WTC11 (cell line): Measurements from ENCODE around the gene PPARD. TPM values are rescaled to one million over a fixed set of nuclear protein-coding genes. Genes with fewer than 3 reads are reported as not detected.

Experiments used
- ATAC-seq: fragments of 200-7000 bp; cut with Tn5 transposase; 2 replicates; pipeline ENCODE4 v1.10.0; 2021; ENCODE audit warnings: mild to moderate bottlenecking, moderate library complexity
- CTCF ChIA-PET: fragments of 300-600 bp; sonication (Branson Sonifier 250); formaldehyde crosslinking; loops from one replicate; lab custom pipeline; 2021; ENCODE audit warnings: antibody characterized with exemption; lab: Charles Lee
- POLR2A ChIA-PET: fragments of 350-600 bp; sonication (Branson Sonifier 250); formaldehyde crosslinking; loops from one replicate; lab custom pipeline; 2021; ENCODE audit warnings: antibody characterized with exemption; lab: Charles Lee
- DNase-seq: peaks from one replicate; pipeline ENCODE4 v3.0.0; 2021; ENCODE audit warnings: low spot score
- H3K27ac Mint-ChIP-seq: 2 replicates; pipeline ENCODE4 v1.8.0; 2021; ENCODE audit warnings: mixed read lengths
- H3K27me3 Mint-ChIP-seq: 2 replicates; pipeline ENCODE4 v1.8.0; 2021; ENCODE audit warnings: low read depth, mild to moderate bottlenecking, moderate library complexity, mixed read lengths
- H3K36me3 Mint-ChIP-seq: 2 replicates; pipeline ENCODE4 v1.8.0; 2021; ENCODE audit warnings: mixed read lengths
- H3K4me1 Mint-ChIP-seq: 2 replicates; pipeline ENCODE4 v1.8.0; 2022; ENCODE audit warnings: mixed read lengths
- H3K4me3 Mint-ChIP-seq: 2 replicates; pipeline ENCODE4 v1.8.0; 2021; ENCODE audit warnings: mild to moderate bottlenecking, moderate library complexity, mixed read lengths
- H3K9me3 Mint-ChIP-seq: 2 replicates; pipeline ENCODE4 v1.8.0; 2021; ENCODE audit warnings: mixed read lengths
- ATF2 ChIP-seq: sonication (generic); formaldehyde crosslinking; IDR thresholded peaks from 2 replicates; pipeline ENCODE4 v1.8.1; 2022; ENCODE audit warnings: low read depth, missing genetic modification reagents, borderline replicate concordance
- ATF6 ChIP-seq: sonication (generic); formaldehyde crosslinking; IDR thresholded peaks from 2 replicates; pipeline ENCODE4 v1.8.1; 2023; ENCODE audit warnings: mild to moderate bottlenecking, missing genetic modification reagents
- E2F1 ChIP-seq: sonication (generic); formaldehyde crosslinking; IDR thresholded peaks from 2 replicates; pipeline ENCODE4 v1.8.0; 2022; ENCODE audit warnings: mild to moderate bottlenecking, missing genetic modification reagents
- ESRRA ChIP-seq: sonication (generic); formaldehyde crosslinking; IDR thresholded peaks from 2 replicates; pipeline ENCODE4 v1.8.1; 2022; ENCODE audit warnings: mild to moderate bottlenecking, missing genetic modification reagents, borderline replicate concordance
- HMGXB4 ChIP-seq: sonication (generic); formaldehyde crosslinking; IDR thresholded peaks from 2 replicates; pipeline ENCODE4 v1.8.1; 2023; ENCODE audit warnings: mild to moderate bottlenecking, moderate library complexity, missing genetic modification reagents
- JUN ChIP-seq: sonication (generic); formaldehyde crosslinking; IDR thresholded peaks from 2 replicates; pipeline ENCODE4 v1.8.0; 2023; ENCODE audit warnings: mild to moderate bottlenecking, missing genetic modification reagents
- MXD4 ChIP-seq: fragments of 250-450 bp; sonication (Bioruptor Pico); IDR thresholded peaks from 2 replicates; pipeline ENCODE4 v1.8.0; 2021; ENCODE audit warnings: mild to moderate bottlenecking, moderate library complexity, borderline replicate concordance
- NR1H2 ChIP-seq: sonication (generic); formaldehyde crosslinking; IDR thresholded peaks from 2 replicates; pipeline ENCODE4 v1.9.0; 2021; ENCODE audit warnings: mild to moderate bottlenecking, moderate library complexity, missing genetic modification reagents
- OVOL2 ChIP-seq: fragments of 250-450 bp; sonication (Bioruptor Pico); IDR thresholded peaks from 2 replicates; pipeline ENCODE4 v1.9.0; 2021; ENCODE audit warnings: mild to moderate bottlenecking, borderline replicate concordance
- STAT6 ChIP-seq: sonication (generic); formaldehyde crosslinking; conservative IDR thresholded peaks from 2 replicates; pipeline ENCODE4 v1.8.1; 2023; ENCODE audit warnings: mild to moderate bottlenecking, low read depth, missing genetic modification reagents, moderate library complexity
- TEAD1 ChIP-seq: sonication (generic); formaldehyde crosslinking; IDR thresholded peaks from 2 replicates; pipeline ENCODE4 v1.8.0; 2022; ENCODE audit warnings: mild to moderate bottlenecking, missing genetic modification reagents
- TP53 ChIP-seq: sonication (generic); formaldehyde crosslinking; IDR thresholded peaks from 2 replicates; pipeline ENCODE4 v1.8.1; 2023; ENCODE audit warnings: mild to moderate bottlenecking, missing genetic modification reagents
- ZBTB43 ChIP-seq: sonication (generic); formaldehyde crosslinking; IDR thresholded peaks from 2 replicates; pipeline ENCODE4 v1.8.1; 2023; ENCODE audit warnings: mild to moderate bottlenecking, missing genetic modification reagents
- ZMAT4 ChIP-seq: fragments of 250-450 bp; sonication (Bioruptor Pico); IDR thresholded peaks from 2 replicates; pipeline ENCODE4 v1.9.0; 2021; ENCODE audit warnings: mild to moderate bottlenecking
- ZNF121 ChIP-seq: sonication (generic); formaldehyde crosslinking; IDR thresholded peaks from 2 replicates; pipeline ENCODE4 v1.8.0; 2023; ENCODE audit warnings: missing genetic modification reagents
- ZNF219 ChIP-seq: sonication (generic); formaldehyde crosslinking; IDR thresholded peaks from 2 replicates; pipeline ENCODE4 v1.8.0; 2023; ENCODE audit warnings: missing genetic modification reagents, mild to moderate bottlenecking, borderline replicate concordance
- ZNF281 ChIP-seq: sonication (generic); formaldehyde crosslinking; IDR thresholded peaks from 2 replicates; pipeline ENCODE4 v1.8.0; 2023; ENCODE audit warnings: mild to moderate bottlenecking, missing genetic modification reagents
- ZNF416 ChIP-seq: fragments of 250-450 bp; sonication (Bioruptor Pico); IDR thresholded peaks from 2 replicates; pipeline ENCODE4 v1.9.0; 2021; ENCODE audit warnings: mild to moderate bottlenecking, inconsistent platforms
- ZNF425 ChIP-seq: fragments of 250-450 bp; sonication (Bioruptor Pico); conservative IDR thresholded peaks from 2 replicates; pipeline ENCODE4 v1.9.0; 2021; ENCODE audit warnings: mild to moderate bottlenecking
- ZSCAN18 ChIP-seq: fragments of 250-450 bp; sonication (Bioruptor Pico); IDR thresholded peaks from 2 replicates; pipeline ENCODE4 v2.1.2; 2022; ENCODE audit warnings: mild to moderate bottlenecking, moderate library complexity
- total RNA-seq: library from RNA; stranded (reverse); gene quantifications from 3 replicates; pipeline ENCODE4 v1.2.3, GENCODE V29; 2021

Gene PPARD
- total RNA-seq, 1 experiment from 2014 or later = 14.7 TPM

- Mint-ChIP-seq H3K27ac (no peak overlapping the region), H3K4me1 (peaks cover 39% of the 10 kb centered on the region), H3K4me3 (no peak overlapping the region)
- CTCF ChIA-PET = interaction anchor here (0.6 to 0.9 kb wide), 2 partner anchors 43 to 150 kb away, joined by 3 to 5 read pairs; no protein-coding TSS in a partner anchor
- POLR2A ChIA-PET = interaction anchor here (0.7 to 1.8 kb wide), 2 partner anchors 40 to 59 kb away, joined by 4 to 8 read pairs; partner anchors contain the start of gene ZNF76
- no peak for TF ChIP-seq ZSCAN18 (CRISPR knock-in tag)
- no peak for TF ChIP-seq TP53 (CRISPR knock-in tag)
- no peak for TF ChIP-seq ZMAT4 (CRISPR knock-in tag)
- no peak for TF ChIP-seq ZNF425 (CRISPR knock-in tag)
- TF ChIP-seq MXD4 = no peak
- TF ChIP-seq JUN = no peak
- TF ChIP-seq NR1H2 = no peak
- TF ChIP-seq OVOL2 (CRISPR knock-in tag) = no peak
- no peak for TF ChIP-seq E2F1 (CRISPR knock-in tag)
- TF ChIP-seq TEAD1 = no peak
- no peak for TF ChIP-seq ESRRA (CRISPR knock-in tag)
- TF ChIP-seq ZBTB43 (CRISPR knock-in tag) = no peak
- no peak for TF ChIP-seq ZNF219 (CRISPR knock-in tag)
- TF ChIP-seq ZNF416 (CRISPR knock-in tag) = no peak
- no peak for TF ChIP-seq ZNF121
- no peak for TF ChIP-seq ATF2 (CRISPR knock-in tag)
- no peak for TF ChIP-seq STAT6 (CRISPR knock-in tag)
- TF ChIP-seq ZNF281 (CRISPR knock-in tag) = no peak
- no peak for TF ChIP-seq ATF6 (CRISPR knock-in tag)
- TF ChIP-seq HMGXB4 = no peak
- TF ChIP-seq, all 79 proteins: peak for 0
- ATAC-seq = no peak
- H3K36me3 Mint-ChIP-seq = peaks cover 3% of the 10 kb centered on the region; the same call in 1 of the 2 replicates
- 0 out of 2 replicates have a peak, but pooled peaks cover 4% of the 10 kb centered on the region for H3K27me3 Mint-ChIP-seq
- DNase-seq = no peak
- no peaks in the 10 kb centered on the region for H3K9me3 Mint-ChIP-seq
Observed at GRCh38 chr6:35299674-35300073, 42.7 kb upstream of the PPARD start.
